NB4 (cell line): ENCODE results near the gene AMIGO2.

ENCODE experiments used
- DNase-seq: peaks from one replicate; pipeline ENCODE4 v3.0.0; 2010; ENCODE audit warnings: low read depth
- H3K4me3 ChIP-seq: one replicate; pipeline ENCODE4 v1.5.1; 2011; ENCODE audit warnings: mild to moderate bottlenecking, low read depth, low read length, moderate library complexity
- MYC ChIP-seq: IDR thresholded peaks from 2 replicates; pipeline ENCODE4 v1.6.1; 2011; ENCODE audit warnings: low read depth, low read length
- POLR2A ChIP-seq: IDR thresholded peaks from 2 replicates; pipeline ENCODE4 v1.6.1; 2011; ENCODE audit warnings: mild to moderate bottlenecking; ENCODE audit not compliant: insufficient read length; ENCODE audit errors: extremely low read depth
- TF ChIP-seq, protein P1 (sequence below): IDR thresholded peaks from one replicate; pipeline ENCODE4 v1.5.1; 2012; ENCODE audit warnings: low read depth, low read length
- TF ChIP-seq, protein P2 (sequence below): IDR thresholded peaks from 2 replicates; pipeline ENCODE4 v1.6.1; 2011; ENCODE audit warnings: low read depth, low read length

The AMIGO2 gene

DNA sequence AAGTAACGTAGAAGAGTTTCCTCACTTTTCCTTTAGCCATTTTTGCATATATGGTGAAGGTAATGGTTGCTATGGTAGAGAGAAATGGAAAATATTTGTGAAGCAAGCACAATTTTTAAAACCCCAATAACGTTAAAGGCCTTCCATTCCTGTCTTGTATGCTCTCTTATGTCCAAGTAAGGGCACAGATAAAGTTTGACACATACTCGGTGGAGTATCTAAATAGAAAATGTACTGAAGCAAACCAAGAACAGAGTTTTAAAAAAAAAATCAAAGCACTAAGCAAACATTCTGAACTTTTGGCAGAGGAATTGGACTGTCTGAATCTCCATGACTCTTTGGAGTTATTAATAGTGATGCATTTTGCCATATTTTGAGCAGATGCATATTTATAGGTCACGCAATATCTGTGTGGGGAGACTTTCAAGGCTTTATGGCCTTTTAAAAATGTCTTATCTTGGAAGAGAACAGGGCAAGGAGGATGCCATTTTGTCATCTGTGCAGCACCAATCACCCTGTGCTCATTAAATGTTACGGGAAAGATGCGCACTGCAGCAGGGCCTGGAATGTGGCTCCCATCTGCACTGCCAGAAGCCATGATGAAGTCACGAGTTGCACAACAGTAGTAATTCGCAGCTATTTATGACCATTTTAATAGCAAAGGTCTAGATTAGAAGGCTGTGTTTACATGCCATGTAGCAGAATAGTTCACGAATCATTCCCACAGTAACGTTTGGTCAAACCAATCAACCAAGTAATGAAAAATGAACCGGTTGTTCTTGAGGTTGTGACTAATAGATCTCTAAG, 23.3 kb upstream of the AMIGO2 start:
- no peak overlapping the region for H3K4me3 ChIP-seq
- TF ChIP-seq, protein P1, sequence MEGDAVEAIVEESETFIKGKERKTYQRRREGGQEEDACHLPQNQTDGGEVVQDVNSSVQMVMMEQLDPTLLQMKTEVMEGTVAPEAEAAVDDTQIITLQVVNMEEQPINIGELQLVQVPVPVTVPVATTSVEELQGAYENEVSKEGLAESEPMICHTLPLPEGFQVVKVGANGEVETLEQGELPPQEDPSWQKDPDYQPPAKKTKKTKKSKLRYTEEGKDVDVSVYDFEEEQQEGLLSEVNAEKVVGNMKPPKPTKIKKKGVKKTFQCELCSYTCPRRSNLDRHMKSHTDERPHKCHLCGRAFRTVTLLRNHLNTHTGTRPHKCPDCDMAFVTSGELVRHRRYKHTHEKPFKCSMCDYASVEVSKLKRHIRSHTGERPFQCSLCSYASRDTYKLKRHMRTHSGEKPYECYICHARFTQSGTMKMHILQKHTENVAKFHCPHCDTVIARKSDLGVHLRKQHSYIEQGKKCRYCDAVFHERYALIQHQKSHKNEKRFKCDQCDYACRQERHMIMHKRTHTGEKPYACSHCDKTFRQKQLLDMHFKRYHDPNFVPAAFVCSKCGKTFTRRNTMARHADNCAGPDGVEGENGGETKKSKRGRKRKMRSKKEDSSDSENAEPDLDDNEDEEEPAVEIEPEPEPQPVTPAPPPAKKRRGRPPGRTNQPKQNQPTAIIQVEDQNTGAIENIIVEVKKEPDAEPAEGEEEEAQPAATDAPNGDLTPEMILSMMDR = no peak
- TF ChIP-seq, protein P2, sequence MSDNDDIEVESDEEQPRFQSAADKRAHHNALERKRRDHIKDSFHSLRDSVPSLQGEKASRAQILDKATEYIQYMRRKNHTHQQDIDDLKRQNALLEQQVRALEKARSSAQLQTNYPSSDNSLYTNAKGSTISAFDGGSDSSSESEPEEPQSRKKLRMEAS = no peak
- TF ChIP-seq MYC (no peak), POLR2A (no peak)
- no peak for DNase-seq

DNA sequence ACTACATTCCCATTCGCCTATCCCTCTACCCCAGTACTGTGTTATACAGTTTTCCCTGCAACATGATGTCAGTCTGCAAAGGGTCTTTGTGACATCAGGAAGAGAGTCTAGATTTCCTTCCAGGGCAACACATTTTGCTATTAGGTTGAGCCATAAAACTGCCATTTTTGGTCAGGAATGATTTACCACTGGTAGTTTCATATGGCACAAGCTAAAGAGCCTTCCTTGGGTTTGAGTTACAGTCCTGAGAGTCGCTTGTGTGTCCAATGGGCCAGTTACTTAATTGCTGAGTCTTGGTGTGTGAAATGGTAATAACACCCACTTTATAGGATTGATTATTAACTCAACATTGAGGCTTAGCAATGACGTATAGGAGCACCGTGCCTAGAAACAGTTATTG, 22.6 kb upstream of the AMIGO2 start:
- H3K4me3 ChIP-seq = no peak overlapping the region
- no peak for DNase-seq
- TF ChIP-seq, protein P1 = no peak
- no peak for TF ChIP-seq MYC
- TF ChIP-seq, protein P2 = no peak
- no peak for TF ChIP-seq POLR2A

DNA sequence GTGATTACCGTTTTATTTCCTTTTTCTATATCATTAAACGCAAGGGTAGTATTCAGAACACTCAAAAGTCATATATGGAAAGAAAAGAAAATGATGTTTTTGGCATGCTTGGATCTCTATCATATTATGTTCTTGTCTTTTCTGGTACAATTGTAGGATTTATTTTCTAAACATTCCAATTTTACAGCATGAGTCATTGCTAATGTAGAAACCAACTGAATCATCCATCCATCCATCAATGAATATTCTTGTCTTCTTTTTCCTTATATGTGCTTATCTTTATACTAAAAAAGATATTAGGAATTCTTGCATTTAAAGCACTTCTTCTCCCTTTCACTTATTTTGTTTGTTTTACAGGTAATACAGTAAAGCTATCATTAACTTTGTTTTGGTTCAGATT, 20.4 kb upstream of the AMIGO2 start:
- no peak overlapping the region for H3K4me3 ChIP-seq
- TF ChIP-seq, protein P1 = no peak
- TF ChIP-seq MYC = no peak
- TF ChIP-seq POLR2A = no peak
- TF ChIP-seq, protein P2 = no peak
- no peak for DNase-seq

DNA sequence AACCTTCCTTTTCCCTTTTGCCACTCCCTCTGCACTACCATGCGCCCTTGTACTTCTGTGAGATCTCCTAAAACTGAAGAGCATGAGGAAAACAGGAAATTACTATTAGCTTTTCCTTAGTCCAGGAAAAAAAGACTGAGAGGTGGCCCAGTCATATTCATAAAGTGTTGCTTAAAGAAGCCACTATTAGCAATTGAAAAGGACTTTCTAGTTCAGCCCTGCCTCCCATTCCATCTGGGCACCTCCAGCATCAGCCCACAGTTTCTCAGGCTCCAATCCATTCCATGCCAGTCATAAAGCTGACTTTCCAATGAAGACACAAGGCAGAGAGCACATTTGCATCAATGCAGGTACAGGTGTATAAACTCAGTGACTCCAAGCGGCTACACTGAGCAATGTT, 19.9 kb upstream of the AMIGO2 start:
- DNase-seq = no peak
- TF ChIP-seq POLR2A (no peak), MYC (no peak)
- TF ChIP-seq, protein P2 = no peak
- TF ChIP-seq, protein P1 = no peak
- no peak overlapping the region for H3K4me3 ChIP-seq

DNA sequence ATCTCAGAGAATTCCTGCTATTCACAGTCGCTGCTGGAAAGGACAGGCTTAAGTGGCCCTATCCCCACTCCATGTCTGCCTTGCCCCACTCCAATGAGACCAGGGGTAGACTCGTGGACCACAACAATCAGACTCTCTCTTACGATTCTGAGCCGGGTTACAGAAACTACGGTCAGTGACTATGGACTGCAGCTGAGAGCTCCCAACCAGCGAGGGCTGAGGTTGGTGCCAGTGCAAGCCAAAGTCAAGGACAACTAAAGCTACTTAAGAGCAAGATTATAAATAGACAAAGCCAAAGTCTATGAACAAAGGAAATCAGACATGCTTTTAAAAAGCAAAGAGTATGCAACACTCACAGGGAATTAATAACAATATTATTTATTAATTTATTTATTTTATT, 18.3 kb upstream of the AMIGO2 start:
- no peak for DNase-seq
- no peak for TF ChIP-seq POLR2A
- TF ChIP-seq MYC = no peak
- TF ChIP-seq, protein P2 = no peak
- TF ChIP-seq, protein P1 = no peak
- no peak overlapping the region for H3K4me3 ChIP-seq
